Inflammatory macrophage treated with lipopolysaccharide for 4 hours (primary cell): ENCODE measurements around the gene SEC14L5.
"Not testable (repeated sequence)": the region's sequence is repeated elsewhere in the genome, so short reads cannot be mapped to it uniquely, and the experiment has no call there.

Experiments
- DNase-seq: peaks from one replicate; pipeline ENCODE4 v3.0.0-alpha.2; 2020

Gene SEC14L5

GRCh38 chr16:4957720-4958509 is at the start of gene SEC14L5:
Gene SEC14L5 (plus strand): TSS chr16:4958330. CDS start chr16:4959324, 994 bp downstream.
- DNase-seq = peak; percentile 98

GRCh38 chr16:4908854-4909401 is 49.2 kb upstream of the SEC14L5 start:
- no peak for DNase-seq

- no peak for DNase-seq
Observed at GRCh38 chr16:4909825-4910224, 48.3 kb upstream of the SEC14L5 start.

GRCh38 chr16:4910828-4911227 is 47.3 kb upstream of the SEC14L5 start:
- no peak for DNase-seq

GRCh38 chr16:4911970-4912386 is 46.2 kb upstream of the SEC14L5 start:
- DNase-seq = no peak

GRCh38 chr16:4913130-4913773 is 44.9 kb upstream of the SEC14L5 start:
- DNase-seq = no peak

GRCh38 chr16:4913774-4914525 is 44.2 kb upstream of the SEC14L5 start:
- DNase-seq = no peak

- no peak for DNase-seq
Observed at GRCh38 chr16:4914528-4915225, 43.5 kb upstream of the SEC14L5 start.

- no peak for DNase-seq
Observed at GRCh38 chr16:4915226-4915761, 42.8 kb upstream of the SEC14L5 start.

- DNase-seq = no peak
Observed at GRCh38 chr16:4917117-4917516, 41.0 kb upstream of the SEC14L5 start.

- no peak for DNase-seq
Observed at GRCh38 chr16:4918781-4919251, 39.3 kb upstream of the SEC14L5 start.

GRCh38 chr16:4920826-4921225 is 37.3 kb upstream of the SEC14L5 start:
- no peak for DNase-seq

GRCh38 chr16:4922721-4923342 is 35.3 kb upstream of the SEC14L5 start:
- DNase-seq = no peak

- DNase-seq = no peak
Observed at GRCh38 chr16:4923853-4924252, 34.3 kb upstream of the SEC14L5 start.

- no peak for DNase-seq
Observed at GRCh38 chr16:4924593-4925292, 33.4 kb upstream of the SEC14L5 start.

GRCh38 chr16:4925293-4925607 is 32.9 kb upstream of the SEC14L5 start:
- no peak for DNase-seq

- DNase-seq = no peak
Observed at GRCh38 chr16:4925791-4926190, 32.3 kb upstream of the SEC14L5 start.

- no peak for DNase-seq
Observed at GRCh38 chr16:4926928-4927327, 31.2 kb upstream of the SEC14L5 start.

GRCh38 chr16:4927661-4928060 is 30.5 kb upstream of the SEC14L5 start:
- no peak for DNase-seq

GRCh38 chr16:4928227-4928626 is 29.9 kb upstream of the SEC14L5 start:
- DNase-seq = no peak

GRCh38 chr16:4929619-4930018 is 28.5 kb upstream of the SEC14L5 start:
- not testable (repeated sequence) for DNase-seq
